GM18873 (cell line): Measurements from ENCODE around the gene SH3RF3.
A peak's percentile ranks its signal among the peaks of the same experiment; 100 is the strongest.

ENCODE experiments used
- ATAC-seq: cut with Tn5 transposase; IDR thresholded peaks from one replicate; pipeline ENCODE4 v1.9.1; 2021; ENCODE audit warnings: mild to moderate bottlenecking, moderate library complexity, moderate number of reproducible peaks; ENCODE audit not compliant: unreplicated experiment, low FRiP score

The SH3RF3 gene

DNA sequence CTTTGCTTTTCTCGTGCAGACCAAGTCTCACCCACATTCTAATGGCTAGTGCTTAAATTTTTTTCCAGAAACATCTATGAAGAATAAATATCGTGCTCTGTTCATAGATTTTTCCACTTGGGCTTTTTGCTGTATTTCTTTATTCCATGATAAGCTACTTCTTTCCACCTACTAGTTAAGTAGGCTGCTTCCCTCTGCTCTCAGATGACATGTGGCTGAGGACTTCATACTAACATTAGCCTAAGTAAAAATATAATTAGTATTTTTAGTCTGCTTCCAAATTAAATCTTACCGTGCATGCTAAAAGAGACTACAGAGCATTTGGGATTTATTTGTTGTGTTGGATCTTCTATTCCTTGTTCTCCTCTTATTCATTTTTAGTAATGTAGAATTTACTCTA, 102.4 kb downstream of the SH3RF3 start:
- ATAC-seq = no peak

DNA sequence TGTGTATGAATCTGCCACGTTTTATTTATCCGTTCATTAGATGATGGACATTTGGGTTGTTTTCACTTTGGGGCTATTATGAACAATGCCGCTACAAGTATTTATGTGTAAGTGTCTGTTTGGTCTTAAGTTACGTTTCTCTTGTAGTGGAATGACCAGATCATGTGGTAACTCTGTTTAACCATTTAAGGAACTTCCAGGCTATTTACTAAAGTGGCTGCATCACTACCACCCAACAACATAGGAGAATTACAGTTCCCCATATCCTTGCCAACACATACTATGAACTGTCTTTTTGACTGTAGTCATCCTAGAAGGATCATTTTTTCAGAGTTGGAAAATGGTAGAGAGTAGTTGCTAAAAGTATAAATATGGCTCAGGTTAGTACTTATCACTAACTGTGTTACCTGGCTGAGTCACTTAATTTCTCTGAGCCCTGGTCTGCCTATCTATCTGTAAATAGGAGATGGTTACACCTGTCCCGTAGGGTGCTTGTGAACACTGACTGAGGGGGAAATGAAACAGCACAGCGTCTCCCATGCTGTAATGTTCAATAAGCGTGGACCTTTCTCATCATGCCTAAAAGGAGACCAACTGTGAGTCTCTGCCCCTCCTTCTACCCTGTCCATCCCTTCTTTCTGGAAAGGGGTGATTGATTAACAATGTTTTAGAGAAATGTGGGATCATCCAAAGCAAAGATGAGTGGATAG, 103.1 kb downstream of the SH3RF3 start:
- ATAC-seq = no peak

DNA sequence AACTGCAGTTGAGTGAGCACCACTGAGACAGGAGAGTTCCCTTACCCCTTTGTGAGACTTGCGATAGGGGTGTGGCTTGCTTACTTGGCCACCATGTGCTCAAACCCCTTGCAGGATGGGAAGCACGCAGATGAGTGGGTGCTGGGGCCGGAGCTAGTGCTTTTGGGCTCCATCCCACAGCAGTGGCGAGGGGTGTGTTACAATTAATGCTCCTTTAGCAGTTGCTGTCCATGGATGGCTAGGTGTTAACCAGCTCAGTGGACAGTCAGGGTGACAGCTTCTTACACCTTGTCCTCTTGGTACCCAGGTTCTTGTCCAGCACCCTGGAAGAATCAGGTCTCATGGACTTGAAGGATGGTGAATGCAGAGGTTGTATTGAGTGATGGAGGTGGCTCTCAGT, 103.9 kb downstream of the SH3RF3 start:
- no peak for ATAC-seq

DNA sequence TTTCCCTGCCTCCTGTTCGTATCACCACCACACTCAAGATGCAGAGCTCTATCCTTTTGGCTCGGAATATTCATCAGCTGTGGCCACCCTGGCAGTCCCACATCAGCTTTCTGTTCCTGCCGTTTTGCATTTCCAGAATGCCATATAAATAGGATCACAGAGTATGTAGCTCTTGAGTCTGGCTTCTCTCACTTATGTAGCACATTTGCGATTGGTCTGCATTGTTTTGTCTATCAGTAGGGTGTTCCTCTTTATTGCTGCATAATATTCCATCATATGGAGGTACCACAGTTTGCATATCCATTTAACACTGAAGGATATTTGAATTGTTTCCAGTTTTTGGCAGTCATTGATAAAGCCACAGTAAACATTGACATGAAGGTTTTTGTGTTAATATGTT, 104.6 kb downstream of the SH3RF3 start:
- ATAC-seq = no peak

DNA sequence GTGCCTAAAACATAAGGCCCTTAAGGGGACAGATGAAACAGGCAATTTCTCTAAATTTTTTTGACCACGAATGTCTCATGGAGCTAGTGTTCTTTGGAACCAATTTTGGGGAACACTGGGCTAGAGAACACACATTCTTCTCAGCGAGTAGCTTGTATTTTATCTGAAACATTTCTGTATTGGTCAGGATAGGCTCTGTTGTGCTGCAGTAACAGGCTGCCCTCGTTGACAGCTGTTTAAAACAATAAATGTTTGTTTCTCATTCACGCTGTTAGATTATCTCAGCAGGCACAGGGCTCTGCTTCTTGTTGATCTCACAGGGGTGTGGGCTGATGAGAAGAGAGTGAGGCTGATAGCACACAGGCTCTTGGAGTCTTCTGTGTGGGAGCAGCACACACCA, 105.3 kb downstream of the SH3RF3 start:
- no peak for ATAC-seq

DNA sequence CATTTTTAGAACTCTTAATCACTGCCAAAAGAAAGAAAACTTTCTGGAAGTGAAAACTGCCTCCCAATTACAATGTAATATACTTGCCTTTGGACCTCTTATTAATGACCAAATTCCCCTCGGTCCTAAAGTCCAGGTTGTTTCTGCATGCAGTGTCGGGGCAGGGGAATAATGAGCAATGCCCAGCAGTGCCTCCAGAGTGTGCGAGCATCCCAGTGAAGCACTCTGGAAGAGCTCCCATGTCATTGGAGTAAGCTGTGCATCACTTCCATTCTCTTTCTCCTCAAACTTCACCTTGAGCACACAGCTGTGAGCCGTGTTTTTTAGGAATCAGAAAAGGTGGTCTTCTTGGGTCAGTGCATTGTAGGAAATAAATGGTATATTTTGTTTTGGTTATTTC, 107.1 kb downstream of the SH3RF3 start:
- ATAC-seq = no peak

DNA sequence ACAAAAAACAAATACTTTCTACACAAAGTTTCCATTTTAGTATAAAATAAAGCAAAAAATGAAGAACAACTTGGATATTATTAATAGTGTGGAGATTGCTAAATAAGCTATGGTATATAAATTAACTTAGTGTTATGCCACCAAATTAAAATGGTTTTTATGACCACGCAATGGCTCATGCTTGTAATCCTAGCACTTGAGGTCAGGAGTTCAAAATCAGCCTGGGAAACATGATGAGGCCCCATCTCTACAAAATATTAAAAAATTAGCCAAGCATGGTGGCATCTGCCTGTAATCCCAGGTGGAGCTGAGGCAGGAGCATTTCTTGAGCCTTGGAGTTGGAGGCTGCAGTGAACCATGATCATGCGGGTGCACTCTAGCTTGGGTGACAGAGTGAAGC, 108.8 kb downstream of the SH3RF3 start:
- no peak for ATAC-seq

DNA sequence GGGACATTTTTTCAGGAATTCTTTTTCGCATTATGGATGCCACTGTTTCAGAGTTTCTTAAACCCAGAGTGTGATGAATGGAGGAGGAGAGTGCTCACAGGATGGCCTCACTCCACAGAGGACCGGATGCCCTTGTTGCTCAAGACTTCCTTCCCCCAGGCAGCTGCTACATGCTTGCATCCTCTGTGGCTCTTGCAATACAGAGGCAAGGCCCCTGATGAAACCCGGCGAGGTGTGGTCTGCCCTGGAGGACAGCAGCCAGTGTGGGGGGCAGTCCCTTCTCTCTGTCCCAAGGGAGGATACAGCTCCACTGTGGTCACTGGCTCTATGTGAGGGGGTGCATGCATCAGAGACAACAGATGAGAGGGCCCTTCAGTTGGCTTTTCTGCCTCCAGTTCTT, 109.6 kb downstream of the SH3RF3 start:
- ATAC-seq = peak; percentile 97

DNA sequence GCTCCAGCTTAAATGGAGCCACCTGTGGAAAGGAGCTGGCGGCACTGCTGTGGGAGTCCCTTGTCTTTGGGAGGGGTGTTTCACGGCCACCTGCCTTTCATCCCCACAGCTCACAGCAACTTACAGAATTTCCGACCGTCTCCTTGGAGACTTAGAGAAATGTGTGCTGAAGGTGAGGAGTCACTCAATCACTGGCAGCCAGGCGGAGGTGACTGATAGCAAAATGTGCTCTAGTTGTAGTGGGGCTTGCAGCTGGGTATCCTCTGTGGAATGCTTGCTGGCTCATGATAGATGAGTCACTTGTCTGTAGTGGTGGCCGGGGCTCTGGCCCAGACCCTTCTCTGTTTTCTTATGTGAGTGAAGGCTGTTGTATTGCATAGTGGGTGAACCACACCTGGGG, 110.7 kb downstream of the SH3RF3 start:
- no peak for ATAC-seq

DNA sequence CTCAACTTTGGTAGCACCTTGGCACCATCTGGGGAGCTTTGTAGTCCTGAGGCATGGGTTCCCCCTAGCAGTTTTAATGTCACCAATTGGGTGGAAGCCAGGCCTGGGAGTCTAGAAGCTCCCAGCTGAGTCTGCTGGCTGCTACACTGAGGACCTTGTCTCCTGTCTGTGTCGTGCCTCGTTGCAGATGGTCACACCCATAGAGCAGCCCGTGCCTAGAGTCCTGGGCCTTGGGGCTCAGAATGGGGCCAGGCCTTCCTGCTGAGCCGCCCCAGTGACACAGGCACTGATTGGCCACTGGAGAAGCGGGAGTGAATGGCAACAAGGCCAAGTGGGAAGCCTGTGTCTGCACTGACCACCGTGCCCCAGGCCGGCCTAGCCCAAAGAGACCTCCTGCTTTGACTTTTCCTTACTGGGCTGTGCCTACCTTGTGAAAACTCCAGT, 113.2 kb downstream of the SH3RF3 start:
- no peak for ATAC-seq

DNA sequence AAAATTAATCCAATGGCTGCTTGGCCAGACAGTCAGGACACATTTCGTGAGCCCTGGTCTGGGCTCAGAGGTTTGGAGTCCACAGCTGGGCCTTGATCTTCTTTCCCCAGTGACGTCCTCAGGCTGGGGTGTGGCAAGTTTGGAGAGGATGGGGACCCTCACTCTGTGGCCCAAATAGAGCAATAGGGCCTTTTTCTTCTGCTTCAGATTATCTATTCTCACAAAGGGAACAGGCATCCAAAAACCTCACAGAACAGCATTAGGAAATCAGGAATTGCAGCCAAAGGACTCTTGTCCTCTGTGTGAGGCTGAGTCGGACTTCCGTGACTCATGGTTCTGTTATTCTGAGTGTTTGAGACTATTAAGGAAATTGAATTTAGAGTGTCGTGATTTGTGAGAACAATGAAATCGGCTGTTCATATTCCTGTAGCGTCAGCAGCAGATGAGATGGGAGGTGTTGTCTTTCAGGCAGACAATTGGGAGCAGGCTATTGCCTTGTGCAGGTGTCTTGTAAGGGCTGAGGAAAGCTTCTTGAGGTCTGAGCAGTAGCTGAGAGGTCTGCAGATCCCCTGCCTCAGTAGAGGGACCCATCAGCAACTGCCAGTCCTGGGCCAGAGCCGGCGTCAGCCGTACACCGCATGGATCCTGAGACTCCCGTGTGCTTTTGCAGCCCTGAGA, 113.8 kb downstream of the SH3RF3 start:
- no peak for ATAC-seq

DNA sequence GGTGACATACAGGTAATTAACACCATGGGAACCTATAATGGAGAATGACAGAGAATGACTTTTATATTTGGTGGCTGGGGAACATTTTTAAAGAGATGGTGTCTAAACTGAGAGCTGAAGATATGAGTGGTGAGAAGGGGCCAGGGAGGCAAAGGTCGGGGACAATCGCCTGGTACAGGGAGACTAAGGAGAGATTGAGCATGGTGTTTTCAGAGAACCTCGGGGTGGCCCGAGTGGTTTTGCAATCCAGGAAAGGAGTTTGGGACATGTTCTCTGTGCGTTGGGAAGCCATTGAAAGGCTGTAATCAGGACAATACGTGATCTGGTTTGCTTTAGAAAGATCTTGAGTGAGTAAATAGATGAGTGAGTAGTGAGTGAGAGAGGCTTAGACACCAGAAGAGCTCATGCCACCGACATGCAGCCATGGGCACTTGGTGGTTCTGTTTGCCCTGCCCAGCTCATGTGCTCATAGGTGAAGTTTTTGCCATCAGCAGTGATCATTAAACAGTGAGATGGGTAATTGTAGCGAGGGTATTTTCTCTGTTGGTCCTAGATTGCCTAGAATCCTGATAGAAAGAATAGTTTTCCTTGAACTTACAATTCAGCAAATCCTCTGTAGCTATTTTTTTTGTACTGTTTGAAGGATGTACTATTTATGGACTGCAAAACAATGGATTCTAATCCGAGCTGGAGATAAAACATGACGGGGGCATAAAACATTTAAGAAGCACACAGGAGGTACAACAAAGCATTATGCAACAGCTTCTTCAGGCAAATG, 114.7 kb downstream of the SH3RF3 start:
- no peak for ATAC-seq

DNA sequence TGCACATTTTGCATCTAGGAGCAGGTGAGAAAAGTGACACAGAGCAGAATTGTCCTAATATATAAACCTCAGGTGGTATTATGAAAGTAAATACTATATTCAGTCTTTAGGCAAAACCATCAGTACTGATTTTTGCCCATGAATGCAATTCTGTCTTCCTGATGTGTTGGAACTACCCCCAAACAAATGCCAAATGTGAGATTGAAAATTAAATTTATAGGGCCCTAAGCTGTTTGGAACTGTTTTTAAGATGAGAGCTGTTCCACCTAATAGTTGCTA, 115.2 kb downstream of the SH3RF3 start:
- ATAC-seq = no peak

DNA sequence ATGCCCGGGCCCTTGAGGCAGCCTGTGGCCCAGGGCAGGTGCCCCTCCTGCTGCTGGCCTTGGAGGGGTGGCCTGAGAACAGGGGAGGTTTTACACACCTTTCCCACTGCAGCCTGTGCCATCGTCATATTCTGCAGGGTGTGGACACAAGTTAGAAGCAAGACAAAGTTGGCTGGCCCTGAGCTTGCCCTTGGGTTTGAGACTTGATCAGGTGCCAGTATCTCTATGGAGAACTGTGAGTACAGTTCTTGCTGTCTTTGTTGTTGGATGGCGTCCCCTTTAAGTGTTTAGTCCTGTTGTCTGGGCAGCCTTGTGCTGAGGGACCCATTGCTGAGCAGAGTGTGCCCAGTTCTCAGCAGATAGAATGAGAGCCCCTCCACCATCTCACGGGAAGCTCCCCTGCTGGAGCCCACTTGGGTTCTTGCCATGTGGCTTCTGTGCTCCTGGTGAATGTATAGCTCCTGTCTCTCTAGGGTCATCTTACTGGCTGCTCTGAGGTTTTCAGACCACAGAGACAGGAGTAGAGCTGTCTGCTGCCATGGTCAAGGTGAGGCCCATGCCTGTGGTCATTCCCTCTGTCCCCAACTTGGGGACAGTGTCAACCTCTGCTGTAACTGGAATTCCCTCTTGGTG, 115.9 kb downstream of the SH3RF3 start:
- no peak for ATAC-seq

DNA sequence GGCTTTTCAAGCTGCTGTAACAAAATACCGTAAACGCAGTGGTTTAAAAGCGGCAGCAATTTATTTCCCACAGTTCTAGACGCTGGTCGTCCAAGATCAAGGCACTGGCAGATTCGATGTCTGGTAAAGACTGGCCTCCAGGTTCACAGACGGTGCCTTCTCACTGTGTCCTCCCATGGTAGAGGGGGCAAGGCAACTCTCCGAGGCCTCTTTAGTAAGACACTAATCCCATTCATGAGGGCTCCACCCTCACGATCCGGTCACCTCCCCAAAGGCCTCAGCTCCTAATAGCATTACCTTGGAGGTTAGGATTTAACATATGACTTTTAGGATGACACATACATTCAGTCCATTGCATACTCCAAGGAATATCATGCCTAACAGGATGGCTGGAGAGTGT, 117.2 kb downstream of the SH3RF3 start:
- ATAC-seq = no peak

DNA sequence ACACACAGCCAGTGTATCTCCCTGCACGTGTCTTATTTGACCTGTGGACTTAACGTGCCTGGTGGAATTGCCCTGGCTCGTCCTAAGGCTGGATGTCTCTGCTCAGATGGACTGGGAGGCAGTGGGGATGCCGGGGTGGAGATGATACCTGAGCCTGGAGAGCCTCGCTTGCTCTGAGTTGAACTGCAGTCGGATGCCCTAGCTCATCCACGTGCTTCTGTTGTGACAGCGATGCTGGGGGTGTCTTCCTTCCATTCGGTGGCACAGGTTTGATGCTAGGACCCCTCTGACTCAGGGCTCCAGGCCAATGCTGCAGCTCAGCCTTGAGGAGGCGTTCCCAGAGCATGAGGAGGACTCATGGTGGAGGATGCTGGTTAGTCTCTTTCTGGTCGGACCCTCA, 117.6 kb downstream of the SH3RF3 start:
- ATAC-seq = no peak

DNA sequence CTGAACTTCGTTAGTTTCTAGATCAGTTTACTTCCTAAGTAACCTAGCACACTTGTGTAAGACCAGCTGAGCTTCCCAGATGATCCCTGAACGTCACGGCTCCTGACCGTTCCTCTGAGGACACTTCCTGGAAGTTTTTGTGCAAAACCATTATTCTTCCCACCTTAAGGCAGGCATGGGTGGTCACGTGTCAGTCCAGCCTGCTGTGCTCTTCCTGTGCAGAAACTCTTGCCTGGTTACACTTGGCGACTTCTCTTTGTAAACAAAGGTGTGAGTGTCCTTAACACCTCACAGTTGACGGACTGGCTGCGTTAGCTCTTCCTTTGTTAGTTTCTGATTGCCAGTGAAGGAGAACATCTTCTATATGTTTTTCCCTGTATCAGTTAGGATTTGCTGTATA, 118.3 kb downstream of the SH3RF3 start:
- ATAC-seq = no peak

DNA sequence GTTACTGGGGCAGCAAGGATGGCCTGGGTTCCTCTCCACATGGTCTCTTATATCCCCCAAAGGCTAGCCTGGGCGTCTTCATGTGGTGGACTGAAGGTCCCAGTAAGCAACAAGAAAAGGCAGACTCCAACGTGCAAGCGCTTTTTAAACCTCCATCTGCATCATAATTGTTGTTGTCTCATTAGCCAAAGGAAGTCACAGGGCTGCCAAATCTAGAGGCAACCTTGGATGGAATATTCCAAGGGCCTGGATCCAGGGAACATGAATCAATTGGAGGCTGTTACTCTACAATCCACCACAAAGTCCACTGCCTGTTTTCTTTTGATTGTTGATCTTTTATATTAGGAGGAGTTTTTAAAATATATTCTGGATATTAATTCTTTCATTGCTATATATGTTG, 118.8 kb downstream of the SH3RF3 start:
- no peak for ATAC-seq

DNA sequence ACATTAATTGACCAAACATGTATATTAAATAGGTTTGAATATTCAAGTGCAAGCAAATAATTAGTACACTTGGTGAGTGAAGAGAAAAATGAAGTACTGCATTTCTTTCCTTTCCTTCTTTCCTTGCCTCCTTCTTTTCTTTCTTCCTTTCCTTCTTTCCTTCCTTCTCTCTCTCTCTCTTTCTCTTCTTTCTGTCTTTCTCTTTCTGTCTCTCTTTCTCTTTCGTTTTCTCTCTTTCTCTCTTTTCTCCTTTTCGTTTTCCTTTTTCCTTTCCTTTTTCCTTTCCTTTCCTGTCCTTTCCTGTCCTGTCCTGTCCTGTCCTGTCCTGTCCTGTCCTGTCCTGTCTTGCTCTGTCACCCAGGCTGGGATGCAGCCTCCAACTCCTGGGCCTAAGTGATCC, 119.6 kb downstream of the SH3RF3 start:
- no peak for ATAC-seq

DNA sequence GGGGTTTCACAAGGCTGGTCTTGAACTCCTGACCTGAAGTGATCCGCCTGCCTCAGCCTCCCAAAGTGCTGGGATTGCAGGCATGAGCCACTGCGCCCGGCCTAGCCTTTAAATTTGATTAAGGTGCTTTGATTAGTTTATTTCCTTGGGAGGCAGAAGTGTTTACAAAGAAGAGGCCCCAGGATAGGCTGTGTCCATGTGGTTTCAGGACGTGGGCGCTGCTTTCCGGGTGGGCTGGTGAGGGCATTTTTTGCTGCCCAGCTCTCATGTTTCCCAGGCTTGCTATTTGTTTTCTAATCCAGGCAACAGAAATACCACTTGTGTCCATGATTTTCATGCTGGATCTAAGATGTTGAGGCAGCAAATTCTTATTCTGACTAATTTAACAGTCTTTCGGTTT, 124.2 kb downstream of the SH3RF3 start:
- ATAC-seq = no peak

DNA sequence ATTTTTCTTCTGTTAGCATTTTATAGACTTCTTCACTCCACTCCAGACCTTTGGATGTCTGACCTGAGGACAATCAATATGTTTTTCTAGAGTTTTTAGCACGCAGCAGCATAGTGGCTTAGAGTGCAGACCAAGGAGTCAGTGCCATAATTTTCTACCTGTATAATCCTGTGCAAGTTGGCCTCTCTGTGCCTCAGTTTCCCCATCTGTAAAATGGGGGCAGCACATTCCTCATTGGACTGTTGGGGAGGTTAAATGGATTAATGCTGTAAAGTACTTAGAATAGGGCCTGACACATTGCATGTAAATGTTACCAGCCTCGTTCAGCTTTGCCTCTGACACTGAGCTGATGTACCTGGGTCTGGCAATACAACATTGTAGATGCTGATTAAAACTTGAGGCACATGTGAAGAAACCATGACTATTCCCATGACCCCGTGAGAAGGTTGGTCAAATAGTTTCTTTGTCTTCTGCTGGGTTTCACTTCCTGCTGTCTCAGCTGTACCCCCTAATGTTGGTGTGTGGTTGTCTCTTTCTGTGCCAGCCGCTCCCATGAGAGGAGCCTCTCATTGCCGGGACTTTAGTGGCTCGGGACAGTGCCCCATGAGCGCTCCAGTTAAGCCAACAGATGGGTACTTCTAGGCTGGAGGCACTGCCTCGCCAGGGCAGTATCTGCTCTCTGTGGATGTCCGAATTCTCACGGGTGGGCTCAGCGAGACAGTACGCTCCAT, 125.3 kb downstream of the SH3RF3 start:
- peak; percentile 78 for ATAC-seq
